Cardiac muscle cell (in vitro differentiated cells and primary cell): ENCODE data around the gene P4HTM. TPM values are rescaled to one million over a fixed set of nuclear protein-coding genes. Genes with fewer than 3 reads are reported as not detected.
A peak's percentile ranks its signal among the peaks of the same experiment; 100 is the strongest.

ENCODE experiments used
- DNase-seq, 2 donors: peaks; one replicate each; pipeline versions ENCODE4 v3.0.0 to v3.0.0-alpha.2; 2010 to 2017; ENCODE audit warnings: low read depth in 1 of 2, low spot score in 1 of 2
- H3K27ac ChIP-seq: fragments of 200-600 bp; sonication (generic); 2 replicates; pipeline ENCODE4 v1.5.1; 2016
- H3K27me3 ChIP-seq: fragments of 200-600 bp; sonication (generic); 2 replicates; pipeline ENCODE4 v1.6.0; 2016; ENCODE audit warnings: control low read depth
- H3K36me3 ChIP-seq: fragments of 200-600 bp; sonication (generic); 2 replicates; pipeline ENCODE4 v1.5.1; 2016; ENCODE audit warnings: control low read depth
- H3K4me1 ChIP-seq: fragments of 200-600 bp; sonication (generic); 2 replicates; pipeline ENCODE4 v1.8.1; 2017; ENCODE audit warnings: low read depth, mild to moderate bottlenecking, mixed run types
- H3K4me3 ChIP-seq: fragments of 200-600 bp; sonication (generic); 2 replicates; pipeline ENCODE4 v1.5.1; 2016; ENCODE audit warnings: mild to moderate bottlenecking
- H3K9me3 ChIP-seq: fragments of 200-600 bp; sonication (generic); 2 replicates; pipeline ENCODE4 v1.5.1; 2017; ENCODE audit warnings: low read depth, mild to moderate bottlenecking, control low read depth
- polyA plus RNA-seq: library from polyadenylated mRNA; unstranded; fragments of >200 nt; fragmentation: Nextera tagmentation; extraction: Ambion mirVana; gene quantifications from 2 replicates; pipeline ENCODE4 v1.2.1, GENCODE V29; 2016
- total RNA-seq: library from RNA; depleted of rRNA; stranded (reverse); fragments of >200 nt; gene quantifications from 2 replicates; pipeline ENCODE4 v1.2.3, GENCODE V29; 2016
- TF ChIP-seq, protein P1 (sequence below): IDR thresholded peaks from 2 replicates; pipeline ENCODE4 v1.5.1; 2012; ENCODE audit warnings: low read depth, mild to moderate bottlenecking, low read length

The P4HTM gene
- total and polyA plus RNA-seq, 2 experiments from 2014 or later, result 60.4 to 76.5 TPM

DNA sequence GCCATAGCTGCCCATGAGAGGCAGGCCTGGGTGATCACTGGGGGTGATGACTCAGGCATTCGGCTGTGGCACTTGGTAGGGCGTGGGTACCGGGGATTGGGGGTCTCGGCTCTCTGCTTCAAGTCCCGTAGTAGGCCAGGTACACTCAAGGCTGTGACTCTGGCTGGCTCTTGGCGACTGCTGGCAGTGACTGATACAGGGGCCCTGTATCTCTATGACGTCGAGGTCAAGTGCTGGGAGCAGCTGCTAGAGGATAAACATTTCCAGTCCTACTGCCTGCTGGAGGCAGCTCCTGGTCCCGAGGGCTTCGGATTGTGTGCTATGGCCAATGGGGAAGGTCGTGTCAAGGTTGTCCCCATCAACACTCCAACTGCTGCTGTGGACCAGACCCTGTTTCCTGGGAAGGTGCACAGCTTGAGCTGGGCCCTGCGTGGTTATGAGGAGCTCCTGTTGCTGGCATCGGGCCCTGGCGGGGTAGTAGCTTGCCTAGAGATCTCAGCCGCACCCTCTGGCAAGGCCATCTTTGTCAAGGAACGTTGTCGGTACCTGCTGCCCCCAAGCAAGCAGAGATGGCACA is 22.5 kb downstream of the P4HTM start:
- TF ChIP-seq, protein P1, sequence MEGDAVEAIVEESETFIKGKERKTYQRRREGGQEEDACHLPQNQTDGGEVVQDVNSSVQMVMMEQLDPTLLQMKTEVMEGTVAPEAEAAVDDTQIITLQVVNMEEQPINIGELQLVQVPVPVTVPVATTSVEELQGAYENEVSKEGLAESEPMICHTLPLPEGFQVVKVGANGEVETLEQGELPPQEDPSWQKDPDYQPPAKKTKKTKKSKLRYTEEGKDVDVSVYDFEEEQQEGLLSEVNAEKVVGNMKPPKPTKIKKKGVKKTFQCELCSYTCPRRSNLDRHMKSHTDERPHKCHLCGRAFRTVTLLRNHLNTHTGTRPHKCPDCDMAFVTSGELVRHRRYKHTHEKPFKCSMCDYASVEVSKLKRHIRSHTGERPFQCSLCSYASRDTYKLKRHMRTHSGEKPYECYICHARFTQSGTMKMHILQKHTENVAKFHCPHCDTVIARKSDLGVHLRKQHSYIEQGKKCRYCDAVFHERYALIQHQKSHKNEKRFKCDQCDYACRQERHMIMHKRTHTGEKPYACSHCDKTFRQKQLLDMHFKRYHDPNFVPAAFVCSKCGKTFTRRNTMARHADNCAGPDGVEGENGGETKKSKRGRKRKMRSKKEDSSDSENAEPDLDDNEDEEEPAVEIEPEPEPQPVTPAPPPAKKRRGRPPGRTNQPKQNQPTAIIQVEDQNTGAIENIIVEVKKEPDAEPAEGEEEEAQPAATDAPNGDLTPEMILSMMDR, result no peak
- H3K4me3 ChIP-seq, result no peak overlapping the region
- peak overlapping the region; percentile 72 for H3K27ac ChIP-seq
- peaks cover 3% of the 10 kb centered on the region for H3K4me1 ChIP-seq
- no peaks in the 10 kb centered on the region for H3K27me3 ChIP-seq
- peaks cover 38% of the 10 kb centered on the region for H3K36me3 ChIP-seq
- DNase-seq, result peak in 1 of 2 donors; percentile 58
- H3K9me3 ChIP-seq, result no peaks in the 10 kb centered on the region

DNA sequence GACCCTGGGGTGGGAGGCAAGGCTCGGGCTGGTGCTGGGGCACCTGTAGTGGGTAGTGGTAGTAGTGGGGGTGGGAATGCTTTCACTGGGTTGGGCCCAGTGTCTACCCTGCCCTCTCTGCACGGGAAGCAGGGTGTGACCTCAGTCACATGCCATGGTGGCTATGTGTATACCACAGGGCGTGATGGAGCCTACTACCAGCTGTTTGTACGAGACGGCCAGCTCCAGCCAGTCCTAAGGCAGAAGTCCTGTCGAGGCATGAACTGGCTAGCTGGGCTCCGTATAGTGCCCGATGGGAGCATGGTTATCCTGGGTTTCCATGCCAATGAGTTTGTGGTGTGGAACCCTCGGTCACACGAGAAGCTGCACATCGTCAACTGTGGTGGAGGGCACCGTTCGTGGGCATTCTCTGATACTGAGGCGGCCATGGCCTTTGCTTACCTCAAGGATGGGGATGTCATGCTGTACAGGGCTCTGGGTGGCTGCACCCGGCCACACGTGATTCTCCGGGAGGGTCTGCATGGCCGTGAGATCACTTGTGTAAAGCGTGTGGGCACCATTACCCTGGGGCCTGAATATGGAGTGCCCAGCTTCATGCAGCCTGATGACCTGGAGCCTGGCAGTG is 23.2 kb downstream of the P4HTM start:
- DNase-seq, result no peak

DNA sequence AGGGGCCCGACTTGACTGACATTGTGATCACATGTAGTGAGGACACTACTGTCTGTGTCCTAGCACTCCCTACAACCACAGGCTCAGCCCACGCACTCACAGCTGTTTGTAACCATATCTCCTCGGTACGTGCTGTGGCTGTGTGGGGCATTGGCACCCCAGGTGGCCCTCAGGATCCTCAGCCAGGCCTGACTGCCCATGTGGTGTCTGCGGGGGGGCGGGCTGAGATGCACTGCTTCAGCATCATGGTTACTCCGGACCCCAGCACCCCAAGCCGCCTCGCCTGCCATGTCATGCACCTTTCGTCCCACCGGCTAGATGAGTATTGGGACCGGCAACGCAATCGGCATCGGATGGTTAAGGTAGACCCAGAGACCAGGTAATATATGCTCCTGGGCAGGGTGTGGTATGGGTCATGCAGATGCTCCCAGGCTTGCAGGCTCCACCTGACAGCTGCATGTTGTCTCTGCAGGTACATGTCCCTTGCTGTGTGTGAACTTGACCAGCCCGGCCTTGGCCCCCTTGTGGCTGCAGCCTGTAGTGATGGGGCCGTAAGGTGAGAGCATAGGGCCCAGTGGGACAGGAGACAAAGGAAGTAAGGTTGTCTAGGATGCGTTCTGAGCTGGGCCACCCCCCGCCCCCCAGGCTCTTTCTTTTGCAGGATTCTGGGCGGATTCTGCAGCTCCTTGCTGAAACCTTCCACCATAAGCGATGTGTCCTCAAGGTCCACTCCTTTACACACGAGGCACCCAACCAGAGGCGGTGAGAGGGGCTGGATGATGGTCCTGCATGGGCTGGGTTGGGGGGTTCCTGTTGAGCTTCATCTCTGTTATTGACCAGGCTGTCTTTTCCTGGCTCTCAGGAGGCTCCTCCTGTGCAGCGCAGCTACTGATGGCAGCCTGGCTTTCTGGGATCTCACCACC is 24.0 kb downstream of the P4HTM start:
- Histone ChIP-seq H3K27ac (peak overlapping the region; percentile 72), H3K27me3 (no peaks in the 10 kb centered on the region), H3K36me3 (peaks cover 38% of the 10 kb centered on the region), H3K4me3 (no peak overlapping the region), H3K9me3 (no peaks in the 10 kb centered on the region), H3K4me1 (peaks cover 5% of the 10 kb centered on the region)
- TF ChIP-seq, protein P1, result peak; percentile 62
- peak; percentile 42 to 47 for DNase-seq

More for the DNA sequence above, 23.2 kb downstream of the P4HTM start:
- peaks cover 38% of the 10 kb centered on the region for H3K36me3 ChIP-seq
- no peak overlapping the region for H3K4me3 ChIP-seq
- peak overlapping the region; percentile 72 for H3K27ac ChIP-seq
- H3K9me3 ChIP-seq, result no peaks in the 10 kb centered on the region
- TF ChIP-seq, protein P1, result no peak
- H3K27me3 ChIP-seq, result no peaks in the 10 kb centered on the region
- peaks cover 5% of the 10 kb centered on the region for H3K4me1 ChIP-seq

DNA sequence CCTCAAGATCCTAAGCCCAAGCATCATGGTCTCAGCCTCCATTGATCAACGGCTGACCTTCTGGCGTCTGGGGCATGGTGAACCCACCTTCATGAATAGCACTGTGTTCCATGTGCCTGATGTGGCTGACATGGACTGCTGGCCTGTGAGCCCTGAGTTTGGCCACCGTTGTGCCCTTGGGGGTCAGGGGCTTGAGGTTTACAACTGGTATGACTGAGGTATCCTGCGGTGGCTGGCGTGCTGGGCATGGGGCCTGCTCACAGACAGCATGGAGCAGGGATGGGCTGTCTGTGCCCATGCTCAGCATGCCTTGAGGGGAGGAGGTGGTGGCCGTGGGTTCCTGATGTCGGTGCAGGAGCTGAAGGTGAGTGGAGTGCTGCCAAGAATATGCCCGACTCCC is 25.0 kb downstream of the P4HTM start:
- Histone ChIP-seq H3K9me3 (no peaks in the 10 kb centered on the region), H3K36me3 (peaks cover 38% of the 10 kb centered on the region), H3K4me1 (peaks cover 8% of the 10 kb centered on the region), H3K27ac (no peak overlapping the region), H3K27me3 (no peaks in the 10 kb centered on the region), H3K4me3 (no peak overlapping the region)
- TF ChIP-seq, protein P1, result no peak
- no peak for DNase-seq

DNA sequence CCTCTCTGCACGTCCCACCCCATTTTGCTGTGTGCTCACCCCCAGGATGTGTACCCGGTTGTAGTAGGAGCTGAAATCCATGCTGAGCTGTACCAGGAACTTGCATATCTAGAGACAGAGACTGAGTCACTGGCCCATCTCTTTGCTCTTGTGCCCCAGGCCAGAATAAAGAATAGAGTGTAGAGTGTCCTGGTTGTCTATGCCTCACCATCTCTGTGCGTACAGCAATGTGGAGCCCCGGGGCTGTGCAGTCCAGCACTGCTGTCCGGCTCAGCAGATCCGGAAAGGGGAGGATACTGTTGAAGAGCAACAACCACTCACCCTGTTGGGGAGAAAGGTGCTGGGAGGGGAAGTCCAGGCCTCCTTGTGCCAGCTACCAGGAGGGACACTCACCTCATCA is 25.7 kb downstream of the P4HTM start:
- Histone ChIP-seq H3K9me3 (no peaks in the 10 kb centered on the region), H3K4me1 (peaks cover 10% of the 10 kb centered on the region), H3K27me3 (no peaks in the 10 kb centered on the region), H3K27ac (no peak overlapping the region), H3K36me3 (peaks cover 38% of the 10 kb centered on the region), H3K4me3 (no peak overlapping the region)
- TF ChIP-seq, protein P1, result no peak
- no peak for DNase-seq
